ENCODE data around the gene CATSPERD. TPM values are rescaled to one million over a fixed set of nuclear protein-coding genes. Genes with fewer than 3 reads are reported as not detected.

The CATSPERD gene
- total and polyA plus RNA-seq, 2 donors, result not detected

DNA sequence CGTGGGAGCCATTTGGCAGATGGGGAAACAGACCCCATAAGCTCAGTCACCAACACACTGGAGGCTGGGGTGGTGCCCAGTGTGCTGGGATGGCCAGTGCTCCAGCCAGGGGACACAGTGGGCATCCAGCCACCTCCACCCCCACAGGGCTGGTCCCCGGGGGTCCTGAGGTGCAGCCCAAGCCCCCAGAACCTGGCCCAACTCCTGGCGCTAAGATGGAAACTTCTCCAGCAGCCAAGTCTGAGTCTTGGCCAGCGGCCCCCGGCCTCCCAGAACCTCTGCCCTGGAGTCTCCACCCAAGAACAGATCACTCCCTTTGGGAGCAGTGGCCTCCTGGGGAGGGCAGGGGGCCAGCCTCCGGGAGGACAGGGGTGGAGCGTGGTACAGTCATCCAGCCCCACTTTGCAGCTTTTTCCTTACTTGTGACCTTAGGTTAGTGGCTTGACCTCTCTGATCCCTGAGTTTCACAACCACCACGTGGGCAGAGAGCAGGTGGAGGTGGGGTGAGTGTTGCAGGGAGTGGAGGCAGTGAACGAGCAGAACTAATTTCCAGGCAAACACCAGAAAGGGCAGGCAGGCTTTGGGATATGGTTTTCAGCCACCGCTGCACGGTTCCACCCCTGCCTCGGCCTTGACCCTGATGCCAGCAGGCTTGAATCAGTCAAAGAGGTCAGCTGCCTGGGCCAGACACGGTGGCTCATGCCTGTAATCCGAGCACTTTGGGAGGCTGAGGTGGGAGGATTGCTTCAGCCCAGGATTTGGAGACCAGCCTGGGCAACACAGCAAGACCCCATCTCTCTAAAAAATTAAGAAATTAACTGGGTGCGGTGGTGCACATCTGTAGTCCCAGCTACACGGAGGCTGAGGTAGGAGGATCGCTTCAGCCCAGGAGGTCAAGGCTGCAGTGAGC lies 80.2 kb downstream of the CATSPERD start:
- Histone ChIP-seq H3K36me3 (ENCODE audit: insufficient read depth) (no peaks in the 10 kb centered on the region), H3K4me3 (ENCODE audit: low read depth, low read length) (no peak overlapping the region), H3K4me1 (ENCODE audit: insufficient read depth) (no peaks in the 10 kb centered on the region), H3K27ac (ENCODE audit: low read depth) (no peak overlapping the region)
- WGBS, result 77% methylated on average over 17 of the region's 17 CpGs
- no peak for DNase-seq (ENCODE audit: extremely low spot score)

DNA sequence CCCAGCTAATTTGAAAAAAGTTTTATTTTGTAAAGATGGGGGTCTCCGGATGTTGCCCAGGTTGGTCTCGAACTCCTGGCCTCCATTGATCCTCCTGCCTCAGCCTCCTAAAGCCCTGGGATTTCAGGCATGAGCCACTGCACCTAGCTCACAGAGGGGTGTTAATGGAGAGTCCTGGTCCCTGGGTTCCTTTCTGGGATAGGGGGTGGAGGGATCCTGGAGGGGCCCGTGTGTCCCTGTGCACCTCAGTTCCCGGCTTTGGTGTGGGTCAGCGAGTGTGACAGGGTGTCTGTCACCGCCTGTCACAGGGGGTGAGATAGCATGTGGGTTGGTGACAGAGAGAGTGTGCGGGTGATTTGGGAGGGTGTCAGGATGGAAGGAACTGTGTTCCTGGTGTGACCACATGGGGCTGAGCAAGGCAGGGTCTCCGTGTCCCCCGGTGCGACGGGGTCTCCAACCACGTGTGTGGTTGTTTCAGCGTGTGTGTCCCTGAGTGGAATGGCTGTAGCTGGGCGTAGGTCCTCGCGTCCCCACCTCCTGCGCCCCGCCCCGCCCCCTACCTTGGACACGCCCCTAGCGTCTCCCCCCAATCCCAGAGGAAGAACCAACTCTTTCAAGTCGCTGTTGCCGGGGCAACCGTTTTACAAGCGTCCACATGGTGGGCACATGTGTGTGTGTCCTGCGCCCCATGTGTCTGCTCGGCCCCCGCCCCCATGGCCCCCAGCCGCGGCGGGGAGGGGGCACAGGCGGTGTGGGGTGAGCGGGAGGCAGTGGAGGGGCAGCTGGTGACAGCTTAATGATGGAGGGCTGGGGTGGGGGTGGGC lies 81.6 kb downstream of the CATSPERD start:
- Histone ChIP-seq H3K27ac (ENCODE audit: low read depth) (no peak overlapping the region), H3K36me3 (ENCODE audit: insufficient read depth) (no peaks in the 10 kb centered on the region), H3K4me3 (ENCODE audit: low read depth, low read length) (no peak overlapping the region), H3K4me1 (ENCODE audit: insufficient read depth) (no peaks in the 10 kb centered on the region)
- 16% methylated on average over 33 of the region's 33 CpGs for WGBS
- DNase-seq (ENCODE audit: extremely low spot score), result peak; percentile 42

DNA sequence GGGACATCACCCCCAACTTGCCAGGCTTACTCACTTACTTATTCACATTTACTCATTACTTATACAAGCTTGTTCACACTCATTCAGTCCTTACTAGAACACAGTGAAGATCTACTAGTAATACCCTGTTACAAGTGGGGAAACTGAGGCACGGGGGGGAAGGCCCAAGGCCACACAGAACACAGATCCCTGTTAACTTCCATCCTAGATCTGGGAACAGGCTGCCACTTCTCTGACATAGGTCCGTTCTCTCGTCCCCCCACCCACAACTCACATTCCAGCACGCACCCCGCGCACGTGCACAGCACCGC lies 83.0 kb downstream of the CATSPERD start:
- 7% methylated on average over 8 of the region's 8 CpGs for WGBS
- peak overlapping the region; percentile 16 for H3K4me3 ChIP-seq (ENCODE audit: low read depth, low read length)
- H3K36me3 ChIP-seq (ENCODE audit: insufficient read depth), result no peaks in the 10 kb centered on the region
- no peaks in the 10 kb centered on the region for H3K4me1 ChIP-seq (ENCODE audit: insufficient read depth)
- no peak for DNase-seq (ENCODE audit: extremely low spot score)
- H3K27ac ChIP-seq (ENCODE audit: low read depth), result no peak overlapping the region

DNA sequence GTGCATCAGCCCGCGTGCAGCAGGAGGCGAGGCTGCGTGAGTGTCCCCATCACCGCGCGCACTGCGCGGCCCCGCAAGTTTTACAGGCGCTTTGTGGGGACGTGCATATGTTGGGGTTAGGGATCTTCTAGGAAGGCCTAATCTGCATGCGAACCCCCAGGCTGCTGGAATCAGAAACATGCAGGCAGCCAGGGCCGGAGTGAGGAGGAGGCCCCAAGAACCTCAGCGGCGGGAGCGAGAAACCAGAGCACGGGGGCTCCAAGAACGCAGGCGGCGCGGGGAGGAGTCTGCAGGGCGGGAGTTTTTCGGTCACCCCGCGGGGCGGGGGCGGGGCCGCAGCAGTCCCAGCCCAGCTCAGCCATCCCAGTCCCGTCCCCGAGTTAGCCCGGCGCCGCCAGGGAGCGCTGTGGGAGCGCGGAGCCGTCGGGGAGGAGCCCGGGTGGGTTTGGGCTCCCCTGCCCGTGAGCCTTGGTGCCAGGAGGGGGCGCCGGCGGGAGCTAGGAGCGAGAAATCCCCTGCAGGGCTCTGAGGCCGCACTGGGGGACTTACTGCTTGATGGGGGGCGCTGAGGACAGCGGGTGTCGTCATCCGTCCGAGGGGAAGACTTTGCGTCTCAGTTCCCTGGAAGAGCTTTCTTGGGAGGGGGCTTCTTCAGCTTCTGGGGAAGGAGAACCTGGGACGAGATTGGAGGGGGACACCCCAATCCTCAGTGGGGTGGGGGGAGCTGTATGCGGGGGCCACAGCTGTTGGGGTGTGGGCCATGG lies 83.5 kb downstream of the CATSPERD start:
- DNase-seq (ENCODE audit: extremely low spot score), result no peak
- under 1% methylated on average over 54 of the region's 54 CpGs for WGBS
- H3K4me1 ChIP-seq (ENCODE audit: insufficient read depth), result no peaks in the 10 kb centered on the region
- H3K27ac ChIP-seq (ENCODE audit: low read depth), result no peak overlapping the region
- no peaks in the 10 kb centered on the region for H3K36me3 ChIP-seq (ENCODE audit: insufficient read depth)
- peak overlapping the region; percentile 16 for H3K4me3 ChIP-seq (ENCODE audit: low read depth, low read length)

DNA sequence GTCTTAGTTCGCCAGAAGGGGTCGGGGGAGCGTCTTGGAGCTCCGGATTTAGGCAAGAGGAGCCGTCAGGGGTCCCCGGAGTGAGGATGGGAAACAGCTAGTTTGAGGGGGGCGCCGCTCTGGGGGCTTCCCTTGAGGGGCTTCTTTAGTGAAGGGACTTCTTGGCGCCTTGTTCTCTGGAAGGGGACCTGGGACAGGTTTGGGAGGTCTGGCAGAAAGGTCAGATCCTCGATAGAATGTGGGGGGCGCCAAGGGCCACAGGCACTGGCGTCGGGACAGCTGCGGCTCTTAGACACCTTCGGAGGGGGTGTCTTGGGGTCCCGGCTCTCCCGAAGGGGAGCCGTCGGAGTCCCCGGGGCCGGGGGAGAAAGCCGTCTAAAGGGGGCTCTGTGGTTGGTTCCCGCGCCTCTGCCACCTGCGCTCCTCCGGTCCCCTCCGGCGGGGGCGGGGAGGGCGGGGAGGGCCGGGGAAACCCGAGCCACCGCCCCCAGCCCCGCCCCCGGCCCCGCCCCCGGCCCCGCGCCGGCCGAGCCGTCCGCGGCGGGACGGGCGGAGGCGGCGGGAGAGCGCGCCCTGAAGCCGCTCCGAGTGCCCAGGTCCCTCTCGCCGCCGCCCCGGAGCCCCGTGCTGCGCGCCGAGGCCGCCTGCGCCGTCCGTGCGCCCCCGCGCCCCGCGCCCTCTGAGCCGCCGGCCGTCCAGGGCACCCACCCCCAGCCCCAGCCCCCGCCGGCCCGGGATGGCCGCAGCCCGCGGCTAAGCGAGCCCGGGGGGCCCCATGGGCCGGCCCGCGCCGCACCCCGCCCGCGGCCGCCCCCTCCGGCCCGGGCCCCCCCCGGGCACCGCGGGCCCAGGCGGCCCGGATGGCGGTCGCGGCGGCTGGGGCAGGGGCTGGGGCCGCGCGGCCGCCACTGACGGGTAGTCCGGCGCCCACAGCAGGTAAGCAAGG lies 84.4 kb downstream of the CATSPERD start, which contains the start of gene NRTN:
TSS of gene NRTN (plus strand) at position 552 of the 946 bp plus-strand sequence. CDS start 19,099 bp downstream, outside the sequence.
- Histone ChIP-seq H3K4me3 (ENCODE audit: low read depth, low read length) (peak within 1 kb of the TSS; percentile 38), H3K27ac (ENCODE audit: low read depth) (no peak within 1 kb of the TSS), H3K36me3 (ENCODE audit: insufficient read depth) (no peaks in the 10 kb centered on the region), H3K4me1 (ENCODE audit: insufficient read depth) (no peaks in the 10 kb centered on the region)
- no peak for DNase-seq (ENCODE audit: extremely low spot score)
- WGBS, result 2% methylated on average over 105 of the region's 107 CpGs

DNA sequence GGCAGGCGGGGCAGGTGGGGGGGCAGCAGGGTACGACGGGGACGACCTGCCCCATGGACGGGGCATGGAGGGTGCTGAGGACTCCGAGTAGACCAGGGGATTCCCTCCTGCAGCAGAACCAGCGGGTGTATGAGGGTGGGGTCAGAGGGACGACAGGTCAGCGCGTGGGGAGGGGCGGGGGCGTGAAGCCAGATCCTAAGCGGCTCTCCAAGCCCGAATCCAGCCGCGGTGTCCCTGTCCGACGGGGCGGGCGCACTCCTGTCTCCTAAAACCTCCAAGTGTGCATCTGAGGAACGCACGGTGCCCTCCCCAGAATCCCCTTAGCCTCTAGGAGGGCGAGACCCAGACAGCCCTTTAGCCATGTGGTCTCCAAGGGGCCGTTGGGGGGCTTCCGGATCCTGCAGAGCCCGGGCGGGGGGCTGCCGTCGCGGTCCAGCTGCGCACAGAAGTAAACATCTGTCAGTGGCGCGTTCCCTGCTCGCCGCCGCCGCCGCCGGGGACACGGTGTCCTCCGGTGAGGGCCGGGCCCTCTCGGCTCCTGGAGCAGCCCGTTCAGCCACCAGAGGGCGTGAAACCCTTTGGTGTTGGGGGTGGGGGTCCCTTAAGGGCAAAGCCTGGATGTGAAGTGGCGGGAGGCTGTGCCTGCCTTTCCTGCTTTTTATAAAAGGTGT lies 85.2 kb downstream of the CATSPERD start:
- no peak overlapping the region for H3K27ac ChIP-seq (ENCODE audit: low read depth)

DNA sequence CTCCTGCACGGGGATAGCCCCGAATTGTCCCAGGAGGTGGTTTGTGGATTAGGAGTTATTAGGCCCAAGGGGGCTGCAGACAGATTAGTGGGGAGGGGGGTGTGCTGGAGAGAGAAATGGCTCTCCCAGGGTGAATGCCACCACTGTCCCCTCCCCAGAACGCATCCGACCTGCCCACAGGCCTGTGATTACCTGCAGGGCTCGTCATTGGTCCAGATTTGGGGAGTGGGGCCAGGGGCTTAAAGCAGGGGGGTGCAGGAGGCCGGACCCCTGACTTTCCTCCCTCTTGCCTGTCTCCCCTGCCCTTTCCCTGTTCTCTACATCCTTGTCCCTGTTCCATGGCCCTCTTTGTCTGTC lies 85.7 kb downstream of the CATSPERD start:
- 30% methylated on average over 6 of the region's 6 CpGs for WGBS
- no peak overlapping the region for H3K4me3 ChIP-seq (ENCODE audit: low read depth, low read length)

More for the DNA sequence above, 85.2 kb downstream of the CATSPERD start:
- peak overlapping the region; percentile 38 for H3K4me3 ChIP-seq (ENCODE audit: low read depth, low read length)
- H3K36me3 ChIP-seq (ENCODE audit: insufficient read depth), result no peaks in the 10 kb centered on the region
- H3K4me1 ChIP-seq (ENCODE audit: insufficient read depth), result no peaks in the 10 kb centered on the region
- 2% methylated on average over 46 of the region's 46 CpGs for WGBS
- no peak for DNase-seq (ENCODE audit: extremely low spot score)

DNA sequence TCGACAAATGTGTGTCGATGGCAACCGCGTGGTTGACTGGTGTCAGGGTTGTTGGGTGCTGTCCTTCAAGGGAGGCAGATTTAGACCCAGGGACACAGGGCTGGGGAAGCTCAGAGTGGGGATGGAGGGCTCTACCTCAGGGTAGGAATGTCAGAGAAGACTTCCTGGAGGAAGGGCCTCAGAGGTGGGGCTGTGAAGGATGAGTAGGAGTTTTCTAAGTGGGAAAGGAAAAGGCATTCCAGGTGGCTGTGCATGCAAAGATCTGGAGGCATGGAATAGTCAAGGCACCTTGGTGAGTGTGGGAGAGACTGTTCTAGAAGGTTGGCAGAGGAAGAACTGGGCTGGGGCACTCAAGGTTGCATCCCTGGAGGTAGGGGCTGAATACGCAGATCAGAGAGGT lies 86.5 kb downstream of the CATSPERD start:
- no peaks in the 10 kb centered on the region for H3K36me3 ChIP-seq (ENCODE audit: insufficient read depth)
- no peak for DNase-seq (ENCODE audit: extremely low spot score)
- WGBS, result 90% methylated on average over 5 of the region's 5 CpGs
- no peak overlapping the region for H3K27ac ChIP-seq (ENCODE audit: low read depth)
- H3K4me3 ChIP-seq (ENCODE audit: low read depth, low read length), result no peak overlapping the region
- no peaks in the 10 kb centered on the region for H3K4me1 ChIP-seq (ENCODE audit: insufficient read depth)

More for the DNA sequence above, 85.7 kb downstream of the CATSPERD start:
- H3K36me3 ChIP-seq (ENCODE audit: insufficient read depth), result no peaks in the 10 kb centered on the region
- no peak for DNase-seq (ENCODE audit: extremely low spot score)
- no peaks in the 10 kb centered on the region for H3K4me1 ChIP-seq (ENCODE audit: insufficient read depth)
- H3K27ac ChIP-seq (ENCODE audit: low read depth), result no peak overlapping the region

DNA sequence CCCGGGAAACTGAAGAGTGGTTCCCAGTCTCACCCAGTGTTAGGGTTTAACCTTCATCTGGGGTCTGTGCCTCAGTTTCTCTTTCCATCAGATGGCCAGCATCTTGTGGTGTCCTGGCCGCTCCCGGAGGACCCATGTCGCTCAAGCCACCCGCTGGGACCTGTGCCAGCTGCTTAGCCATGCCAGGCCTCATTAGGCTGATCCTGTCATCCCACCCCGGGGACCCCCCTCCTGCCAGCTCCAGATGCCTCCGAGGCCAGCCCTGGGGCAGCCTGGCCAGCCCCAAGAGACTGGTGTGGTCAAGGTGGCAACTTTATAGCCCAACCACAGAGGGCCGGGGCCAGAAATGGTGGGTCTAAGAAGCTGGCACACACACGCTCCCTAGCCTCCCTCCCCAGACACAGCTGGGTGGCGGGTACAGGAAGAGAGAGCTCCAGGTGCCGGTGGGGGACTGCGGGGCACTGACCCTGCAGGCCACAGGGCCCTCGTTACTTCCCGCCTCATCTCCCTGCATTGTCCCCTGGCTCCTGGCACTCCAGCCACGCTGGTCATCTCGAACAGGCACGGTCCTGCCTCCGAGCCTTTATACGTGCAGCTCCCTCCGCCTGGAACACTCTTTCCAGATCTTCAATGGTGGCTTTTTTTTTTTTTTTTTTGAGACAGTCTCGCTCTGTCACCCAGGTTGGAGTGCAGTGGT lies 87.8 kb downstream of the CATSPERD start:
- Histone ChIP-seq H3K36me3 (ENCODE audit: insufficient read depth) (no peaks in the 10 kb centered on the region), H3K4me3 (ENCODE audit: low read depth, low read length) (no peak overlapping the region), H3K27ac (ENCODE audit: low read depth) (no peak overlapping the region), H3K4me1 (ENCODE audit: insufficient read depth) (no peaks in the 10 kb centered on the region)
- no peak for DNase-seq (ENCODE audit: extremely low spot score)
- WGBS, result 87% methylated on average over 21 of the region's 21 CpGs

DNA sequence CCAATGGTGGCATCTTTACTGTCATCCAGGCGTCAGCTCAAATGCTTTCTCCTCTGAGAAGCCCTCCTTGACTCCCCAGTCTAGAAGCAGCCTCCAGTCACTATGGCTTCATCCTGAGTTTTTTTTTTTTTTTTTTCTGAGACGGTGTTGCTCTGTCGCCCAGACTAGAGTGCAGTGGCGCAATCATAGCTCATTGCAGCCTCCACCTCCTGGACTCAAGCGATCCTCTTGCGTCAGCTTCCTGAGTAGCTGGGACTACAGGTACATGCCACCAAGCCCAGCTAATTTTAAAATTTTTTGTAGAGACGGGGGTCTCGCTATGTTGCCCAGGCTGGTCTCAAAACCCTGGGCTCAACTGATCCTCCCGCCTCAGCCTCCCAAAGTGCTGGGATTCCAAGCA lies 88.6 kb downstream of the CATSPERD start:
- Histone ChIP-seq H3K4me1 (ENCODE audit: insufficient read depth) (no peaks in the 10 kb centered on the region), H3K36me3 (ENCODE audit: insufficient read depth) (no peaks in the 10 kb centered on the region), H3K4me3 (ENCODE audit: low read depth, low read length) (no peak overlapping the region), H3K27ac (ENCODE audit: low read depth) (no peak overlapping the region)
- 91% methylated on average over 9 of the region's 9 CpGs for WGBS
- no peak for DNase-seq (ENCODE audit: extremely low spot score)

DNA sequence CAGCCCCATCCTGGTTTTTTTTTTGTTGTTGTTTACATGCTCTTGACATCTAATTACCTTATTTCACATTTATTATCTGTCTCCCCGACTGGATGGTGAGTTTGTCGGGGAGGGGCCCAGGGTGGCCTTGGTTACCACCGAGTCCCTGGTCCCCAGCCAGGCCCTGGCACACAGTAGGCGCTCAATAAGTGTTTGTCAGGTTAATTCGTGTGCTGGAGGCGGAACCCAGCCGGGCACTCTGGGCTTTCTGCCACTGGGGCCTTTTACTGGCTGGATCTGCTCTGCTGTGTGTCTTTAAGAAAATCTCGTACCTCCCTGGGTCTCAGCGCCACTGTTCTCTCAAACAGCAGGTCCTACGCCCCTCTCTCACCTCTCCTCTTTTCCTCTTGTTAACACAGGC lies 89.0 kb downstream of the CATSPERD start:
- Histone ChIP-seq H3K36me3 (ENCODE audit: insufficient read depth) (no peaks in the 10 kb centered on the region), H3K4me3 (ENCODE audit: low read depth, low read length) (no peak overlapping the region), H3K27ac (ENCODE audit: low read depth) (no peak overlapping the region), H3K4me1 (ENCODE audit: insufficient read depth) (no peaks in the 10 kb centered on the region)
- 78% methylated on average over 10 of the region's 10 CpGs for WGBS
- no peak for DNase-seq (ENCODE audit: extremely low spot score)

DNA sequence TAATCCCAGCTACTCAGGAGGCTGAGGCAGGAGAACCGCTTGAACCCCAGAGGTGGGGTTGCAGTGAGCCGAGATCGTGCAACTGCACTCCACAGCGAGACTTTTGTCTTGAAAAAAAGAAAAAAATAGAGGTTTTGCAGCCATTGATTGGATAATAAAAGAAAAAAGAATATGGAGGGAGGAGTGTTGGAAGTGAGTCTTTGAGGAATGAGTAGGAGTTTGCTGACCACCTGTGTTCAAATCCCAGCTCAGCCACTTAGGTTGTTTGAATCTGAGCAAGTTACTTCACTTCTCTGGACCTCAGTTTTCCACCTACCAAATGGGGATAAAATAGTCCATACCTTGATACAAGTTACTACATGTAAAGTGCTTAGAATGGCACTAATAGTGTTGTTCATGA lies 90.7 kb downstream of the CATSPERD start:
- no peak overlapping the region for H3K4me3 ChIP-seq (ENCODE audit: low read depth, low read length)
- no peak for DNase-seq (ENCODE audit: extremely low spot score)
- no peak overlapping the region for H3K27ac ChIP-seq (ENCODE audit: low read depth)
- H3K4me1 ChIP-seq (ENCODE audit: insufficient read depth), result no peaks in the 10 kb centered on the region
- 92% methylated on average over 4 of the region's 4 CpGs for WGBS
- no peaks in the 10 kb centered on the region for H3K36me3 ChIP-seq (ENCODE audit: insufficient read depth)
